HG02759 (cell line): ENCODE data around the gene BOLA2.
"Not testable (repeated sequence)": the region's sequence is repeated elsewhere in the genome, so short reads cannot be mapped to it uniquely, and the experiment has no call there.

Experiments
- ATAC-seq: cut with Tn5 transposase; IDR thresholded peaks from one replicate; pipeline ENCODE4 v1.9.1; 2021; ENCODE audit warnings: mild to moderate bottlenecking, moderate library complexity; ENCODE audit not compliant: unreplicated experiment

Gene BOLA2

GRCh38 chr16:29454269-29454668, at the start of gene BOLA2, which contains the start of gene SLX1B:
TSS of gene BOLA2 (minus strand) at chr16:29454351. CDS start at chr16:29454253, 98 bp downstream.
TSS of gene SLX1B (plus strand) at chr16:29454533.
- ATAC-seq = peak; percentile 89

DNA sequence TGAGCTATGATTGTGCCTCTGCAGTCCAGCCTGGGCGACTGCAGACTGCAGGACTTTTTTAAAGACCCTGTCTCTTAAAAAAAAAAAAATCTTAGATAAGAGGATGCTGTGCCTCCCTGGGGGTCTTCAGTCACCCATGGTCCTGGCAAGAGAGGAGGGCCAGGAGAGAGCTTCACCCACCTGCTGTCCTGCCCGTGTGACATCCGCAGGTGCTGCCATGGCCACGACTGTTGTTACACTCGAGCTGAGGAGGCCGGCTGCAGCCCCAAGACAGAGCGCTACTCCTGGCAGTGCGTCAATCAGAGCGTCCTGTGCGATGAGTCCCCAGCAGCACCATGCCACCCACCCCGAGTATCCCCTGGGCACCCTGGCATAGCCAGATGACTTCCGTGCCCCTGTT, 28.1 kb upstream of the BOLA2 start:
- ATAC-seq = not testable (repeated sequence)

- ATAC-seq = not testable (repeated sequence)
These were observed 17.9 kb upstream of the BOLA2 start for GRCh38 chr16:29472065-29472464.

GRCh38 chr16:29469660-29470059, 15.5 kb upstream of the BOLA2 start:
- not testable (repeated sequence) for ATAC-seq

DNA sequence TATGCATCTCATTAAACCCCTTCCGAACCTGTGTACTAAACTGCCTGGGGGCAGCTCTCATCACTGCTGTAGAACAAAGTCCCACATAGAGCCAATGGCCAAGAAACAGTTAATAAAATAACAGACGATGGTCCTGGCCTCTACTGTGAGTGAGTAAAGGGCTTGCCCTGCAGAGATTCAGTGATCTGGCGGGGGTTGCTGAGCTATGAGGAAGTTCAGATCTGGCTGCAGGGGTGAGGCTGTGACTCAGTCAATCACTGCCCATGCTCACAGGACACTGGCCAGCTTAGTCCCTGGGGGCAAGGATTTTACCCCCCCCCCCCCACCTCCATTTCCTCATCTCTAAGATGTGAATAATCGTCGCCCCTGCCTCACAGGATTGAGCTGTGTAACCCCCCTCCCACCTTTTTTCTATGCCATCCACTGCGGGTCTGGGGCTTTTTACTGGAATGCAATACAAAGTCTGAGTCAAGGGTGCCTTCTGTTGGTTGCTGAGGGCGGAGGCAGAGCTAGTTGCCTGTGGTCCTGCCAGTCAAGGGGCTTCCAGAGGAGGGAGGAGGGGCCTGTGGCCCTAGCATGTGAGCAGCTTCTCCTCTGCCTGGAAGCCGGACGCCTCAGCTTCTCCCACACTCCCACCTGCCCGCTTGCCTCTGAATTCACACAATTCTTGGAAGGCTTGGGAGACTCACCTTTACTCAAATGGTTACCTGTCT, 13.7 kb upstream of the BOLA2 start:
- ATAC-seq = not testable (repeated sequence)

DNA sequence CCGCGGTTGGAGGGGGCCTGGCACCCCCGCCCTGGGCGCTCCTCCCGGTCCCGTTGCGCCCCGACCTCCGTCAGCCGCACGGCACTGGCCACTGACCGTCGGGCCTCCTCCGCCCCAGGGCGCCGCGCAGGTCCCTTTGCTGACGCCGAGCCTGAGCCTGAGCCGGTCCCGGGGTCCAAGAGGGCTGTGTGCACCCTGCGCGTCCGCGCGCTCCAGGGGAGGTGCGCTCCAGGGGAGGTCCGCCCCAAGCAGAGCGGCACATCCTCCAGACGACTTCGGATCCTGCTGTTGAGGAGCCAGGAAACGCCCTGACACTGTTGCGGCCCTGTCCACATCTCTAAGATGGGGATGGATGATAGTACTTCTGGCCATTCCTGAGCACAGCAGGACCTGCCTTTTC, 12.8 kb upstream of the BOLA2 start:
- ATAC-seq = not testable (repeated sequence)

DNA sequence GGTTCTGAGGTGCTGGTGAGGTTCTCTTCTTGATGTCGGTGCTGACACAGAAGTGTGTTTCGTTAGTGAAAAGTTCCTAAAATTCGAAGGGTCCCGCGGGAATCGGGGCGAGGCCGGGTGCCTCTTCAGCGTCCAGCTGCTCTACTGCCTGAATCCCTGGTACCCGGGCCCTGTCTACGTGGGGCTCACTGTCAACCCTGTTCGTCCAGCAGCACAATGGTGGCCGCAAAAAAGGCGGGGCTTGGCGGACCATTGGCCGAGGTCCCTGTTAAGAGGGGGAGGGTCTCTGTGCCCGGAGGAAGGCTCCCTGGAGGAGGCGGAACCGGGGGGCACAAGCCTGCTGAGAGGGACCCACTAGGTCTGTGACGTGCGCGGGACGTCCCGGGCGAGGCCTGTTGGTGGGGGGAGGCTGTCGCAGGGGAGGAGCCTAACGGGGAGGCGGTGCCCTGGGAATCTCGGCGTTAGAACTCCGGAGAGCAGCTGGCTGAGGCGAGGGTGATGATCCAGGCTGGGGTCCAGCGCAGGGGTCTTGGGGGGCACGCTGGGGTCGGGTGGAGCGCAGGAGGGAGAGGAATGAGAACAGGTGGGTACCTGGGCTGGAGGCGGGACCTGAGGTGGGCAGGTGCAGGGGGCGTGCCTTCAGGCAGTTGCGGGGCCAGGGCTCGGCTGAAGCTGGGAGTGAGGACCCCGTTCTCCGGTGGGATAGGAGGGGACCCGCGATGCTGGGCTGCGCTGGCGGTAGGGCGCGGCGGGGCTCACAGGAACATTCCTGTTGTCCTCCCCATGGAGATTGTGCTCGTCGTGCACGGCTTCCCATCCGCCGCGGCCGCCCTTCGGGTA, 12.1 kb upstream of the BOLA2 start:
- ATAC-seq = not testable (repeated sequence)

DNA sequence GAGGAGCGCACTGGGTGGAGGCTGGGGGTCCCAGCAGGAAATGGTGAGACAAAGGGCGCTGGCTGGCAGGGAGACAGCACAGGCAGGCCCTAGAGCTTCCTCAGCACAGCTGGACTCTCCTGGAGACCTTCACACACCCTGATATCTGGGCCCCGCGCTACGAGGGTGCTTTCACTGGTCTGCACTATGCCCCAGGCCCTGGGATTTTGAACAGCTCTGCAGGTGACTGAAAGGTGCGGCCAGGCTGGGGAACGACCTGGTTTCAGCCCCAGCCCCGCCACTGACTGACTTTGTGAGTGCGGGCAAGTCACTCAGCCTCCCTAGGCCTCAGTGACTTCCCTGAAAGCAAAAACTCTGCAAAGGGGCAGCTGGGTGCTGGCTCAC, 6.5 kb upstream of the BOLA2 start:
- not testable (repeated sequence) for ATAC-seq

DNA sequence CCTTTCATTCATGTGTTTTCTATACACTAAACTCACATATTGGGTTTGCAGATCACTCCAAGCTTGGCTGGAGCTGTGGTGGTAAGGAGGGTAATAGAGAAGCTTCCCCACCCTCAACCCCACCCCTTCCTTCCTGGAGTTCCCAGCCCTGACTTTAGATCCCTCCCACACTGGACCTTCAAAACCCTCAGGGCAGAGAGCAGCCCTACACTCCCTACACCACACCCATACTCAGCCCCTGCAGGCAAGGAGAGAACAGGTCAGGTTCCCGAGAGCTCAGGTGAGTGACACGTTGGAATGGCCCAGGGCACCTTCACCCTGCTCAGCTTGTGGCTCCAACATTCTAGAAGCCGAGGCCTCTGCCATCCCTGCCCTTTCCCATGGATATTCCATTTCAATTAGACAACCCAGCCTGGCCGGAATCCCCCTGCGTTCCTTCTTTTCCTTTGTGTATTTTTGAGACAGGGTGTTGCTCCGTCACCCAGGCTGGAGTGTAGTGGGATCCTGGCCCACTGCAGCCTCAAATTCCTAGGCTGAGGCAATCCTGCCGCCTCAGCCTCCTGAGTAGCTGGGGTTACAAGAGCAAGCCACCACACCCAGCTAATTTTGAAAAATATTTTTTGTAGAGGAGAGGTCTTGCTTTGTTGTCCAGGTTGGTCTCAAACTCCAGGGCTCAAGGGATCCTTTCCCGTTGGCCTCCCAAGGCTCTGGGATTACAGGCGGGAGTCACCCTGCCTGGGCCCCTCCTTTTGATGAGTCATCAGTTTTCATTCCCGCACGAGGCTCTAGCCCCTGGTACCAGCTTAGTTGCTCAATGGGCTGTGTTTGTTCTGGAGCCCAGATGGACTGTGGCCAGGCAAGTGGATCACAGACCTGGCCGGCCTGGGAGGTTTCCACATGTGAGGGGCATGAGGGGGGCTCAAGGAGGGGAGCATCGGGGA, 5.8 kb upstream of the BOLA2 start, which contains the start of gene SULT1A4:
Gene SULT1A4, plus strand, starts transcription at position 208 of the 941 bp plus-strand sequence. CDS start 1,473 bp downstream, outside the sequence.
- ATAC-seq = not testable (repeated sequence)

DNA sequence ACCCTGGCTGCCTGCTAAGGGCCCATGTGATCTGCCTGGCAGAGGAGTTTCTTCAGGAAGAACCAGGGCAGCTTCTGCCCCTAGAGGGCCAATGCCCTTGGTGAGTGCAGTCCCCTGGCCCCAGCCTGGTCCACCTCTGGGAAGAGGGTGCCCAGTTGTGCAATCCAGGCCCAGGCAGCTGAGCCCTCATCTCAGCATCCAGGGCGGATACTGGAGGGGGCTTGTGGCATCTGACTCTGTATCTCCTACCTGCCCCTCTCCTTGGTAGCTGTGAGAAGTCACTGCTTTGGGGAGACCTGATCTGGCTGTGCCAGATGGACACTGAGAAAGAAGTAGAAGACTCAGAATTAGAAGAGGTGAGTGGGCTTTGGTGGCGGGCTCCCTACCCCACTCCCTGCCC, 3.5 kb upstream of the BOLA2 start:
- not testable (repeated sequence) for ATAC-seq

DNA sequence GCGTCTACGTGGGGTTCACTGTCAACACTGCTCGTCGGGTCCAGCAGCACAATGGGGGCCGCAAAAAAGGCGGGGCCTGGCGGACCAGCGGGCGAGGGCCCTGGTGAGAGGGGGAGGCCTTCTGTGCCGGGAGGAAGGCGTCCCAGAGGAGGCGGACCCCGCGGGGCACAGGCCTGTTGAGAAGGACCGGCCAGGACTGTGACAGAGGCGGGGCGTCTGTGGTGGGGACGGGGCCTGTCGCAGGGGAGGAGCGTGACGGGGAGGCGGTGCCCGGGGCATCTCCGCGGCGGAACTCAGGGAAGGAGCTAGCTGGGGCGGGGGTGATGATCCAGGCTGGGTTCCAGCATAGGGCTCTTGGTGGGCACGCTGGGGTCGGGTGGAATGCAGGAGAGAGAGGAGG, 677 bp upstream of the BOLA2 start:
- peak; percentile 61 for ATAC-seq

GRCh38 chr16:29453754-29454153, 397 bp downstream of the BOLA2 start:
- ATAC-seq = peak; percentile 6

GRCh38 chr16:29425390-29425789, 28.8 kb downstream of the BOLA2 start:
- ATAC-seq = not testable (repeated sequence)

- ATAC-seq = not testable (repeated sequence)
These were observed 30.6 kb downstream of the BOLA2 start for GRCh38 chr16:29423587-29423986.

DNA sequence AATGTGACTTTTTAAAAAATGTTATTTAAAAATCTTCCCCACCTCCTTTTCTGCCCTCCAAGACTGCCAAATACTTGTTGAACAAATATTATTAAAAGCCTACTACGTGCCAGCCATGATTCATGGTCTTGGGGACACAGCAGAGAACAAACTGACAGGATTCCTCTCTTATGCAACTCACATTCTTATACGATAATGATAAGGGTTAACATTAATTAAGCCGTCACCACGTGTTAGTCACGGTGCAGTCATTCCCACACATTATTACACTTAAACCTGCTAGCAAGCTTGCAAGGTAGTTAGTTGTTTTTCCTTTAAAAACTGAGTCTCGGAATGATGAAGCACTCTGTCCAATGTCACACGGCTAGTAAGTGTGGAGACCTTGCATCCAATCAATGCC, 48.9 kb downstream of the BOLA2 start:
- not testable (repeated sequence) for ATAC-seq
